Sciatic nerve (tissue), 2 donors: ENCODE results near the gene NADK2. TPM values are rescaled to one million over a fixed set of nuclear protein-coding genes. Genes with fewer than 3 reads are reported as not detected.
"Not testable (repeated sequence)": the region's sequence is repeated elsewhere in the genome, so short reads cannot be mapped to it uniquely, and the experiment has no call there.

Source experiments
- ATAC-seq: fragments of 200-7000 bp; cut with Tn5 transposase; one replicate; pipeline ENCODE4 v1.9.1; 2020; ENCODE audit warnings: mild to moderate bottlenecking, moderate library complexity
- DNase-seq: peaks from one replicate; pipeline ENCODE4 v3.0.0-alpha.2; 2020; ENCODE audit warnings: low spot score
- intact Hi-C: fragments of 100-400 bp; cut with DNase I; formaldehyde crosslinking; loops from one replicate; pipeline ENCODE4 v1.14.2; 2022
- total RNA-seq: library from RNA; stranded (reverse); fragmentation: NEBNext Ultra II Directional; extraction: Animal tissue kit (Norgen Biotek cat#: 25700); gene quantifications from one replicate; pipeline ENCODE4 v1.2.1, GENCODE V29; 2021
- donor health status: DM: no; HTN: no; CAD: no.
- donor health status: DM: no; HTN: no; CAD: no.

NADK2 gene
- total RNA-seq, 1 donor from 2014 or later = 39.9 TPM

DNA sequence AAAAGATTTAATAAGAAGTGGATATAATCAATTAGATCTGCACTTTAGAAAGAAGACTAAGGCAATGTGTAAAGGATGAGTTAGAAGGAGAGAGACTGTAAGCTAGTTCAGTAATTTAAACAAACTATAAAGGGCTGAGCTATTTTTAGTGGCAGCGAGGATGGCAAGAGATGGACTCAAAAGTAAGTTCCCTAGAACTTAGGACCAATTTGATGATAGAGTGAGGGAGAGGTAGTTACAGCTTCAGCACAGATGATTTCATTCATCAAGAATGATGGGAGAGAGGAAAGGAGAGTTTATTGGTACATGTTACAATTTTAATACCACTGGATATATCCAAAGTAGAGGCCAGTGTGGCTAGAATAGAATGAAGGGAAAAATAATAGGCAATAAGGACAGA is 19.1 kb downstream of the NADK2 start:
- DNase-seq (no peak), ATAC-seq (no peak)

DNA sequence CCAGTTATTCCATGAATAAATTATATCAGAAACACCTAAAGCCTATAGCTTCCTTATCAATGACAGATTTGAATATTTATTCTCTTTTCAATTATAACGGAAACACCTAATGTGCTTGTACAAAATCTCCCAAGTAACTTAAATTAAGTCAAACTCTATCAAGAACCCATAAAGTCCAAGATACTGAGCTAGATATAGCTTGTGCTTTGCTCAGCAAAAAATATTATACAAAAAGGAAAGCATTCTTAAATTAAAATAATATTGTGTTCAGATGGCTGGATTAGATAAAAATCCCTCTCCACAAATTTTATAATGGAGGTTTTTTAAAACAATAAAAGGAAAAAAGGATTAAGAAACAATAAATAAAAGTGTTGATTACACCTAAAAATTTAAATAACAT is 23.7 kb downstream of the NADK2 start:
- ATAC-seq = no peak
- intact Hi-C loops = no loop called here
- DNase-seq = no peak

More for the DNA sequence above, 19.1 kb downstream of the NADK2 start:
- intact Hi-C loops = no loop called here

DNA sequence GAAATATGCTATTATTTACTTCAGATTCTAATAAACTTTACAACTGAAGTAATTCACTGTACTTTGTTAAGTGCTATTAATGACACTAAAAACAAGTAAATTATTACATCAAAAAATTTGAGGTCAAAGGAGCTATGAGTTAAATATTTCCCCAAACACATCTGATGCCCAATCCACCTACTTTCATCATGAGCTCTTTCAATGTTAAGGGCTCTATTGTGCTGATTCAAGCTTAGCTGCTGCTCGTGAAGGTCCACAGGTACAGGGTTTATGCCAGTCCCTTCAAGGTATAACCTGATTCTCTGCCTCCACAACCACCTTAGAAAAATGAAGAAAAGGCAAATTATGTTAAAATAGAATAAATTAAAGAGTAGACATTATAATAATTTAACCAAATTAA is 24.2 kb downstream of the NADK2 start:
- DNase-seq (no peak), ATAC-seq (no peak)
- intact Hi-C loops = no loop called here

DNA sequence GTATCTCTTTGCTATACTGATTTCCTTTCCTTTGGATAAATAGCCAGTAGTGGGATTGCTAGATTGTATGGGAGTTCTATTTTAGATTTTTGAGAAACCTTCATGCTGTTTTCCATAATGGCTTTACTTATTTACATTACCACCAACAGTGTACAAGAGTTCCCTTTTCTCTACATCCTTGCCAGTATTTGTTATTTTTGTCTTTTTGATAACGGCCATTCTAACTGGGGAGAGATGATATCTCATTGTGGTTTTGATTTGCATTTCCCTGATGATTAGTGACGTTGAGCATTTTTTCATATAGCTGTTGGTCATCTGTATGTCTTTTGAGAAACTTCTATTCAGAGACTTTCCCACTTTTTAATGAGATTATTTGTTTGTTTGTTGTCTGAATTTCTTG is 25.8 kb downstream of the NADK2 start:
- DNase-seq = no peak
- no peak for ATAC-seq
- intact Hi-C loops = no loop called here

DNA sequence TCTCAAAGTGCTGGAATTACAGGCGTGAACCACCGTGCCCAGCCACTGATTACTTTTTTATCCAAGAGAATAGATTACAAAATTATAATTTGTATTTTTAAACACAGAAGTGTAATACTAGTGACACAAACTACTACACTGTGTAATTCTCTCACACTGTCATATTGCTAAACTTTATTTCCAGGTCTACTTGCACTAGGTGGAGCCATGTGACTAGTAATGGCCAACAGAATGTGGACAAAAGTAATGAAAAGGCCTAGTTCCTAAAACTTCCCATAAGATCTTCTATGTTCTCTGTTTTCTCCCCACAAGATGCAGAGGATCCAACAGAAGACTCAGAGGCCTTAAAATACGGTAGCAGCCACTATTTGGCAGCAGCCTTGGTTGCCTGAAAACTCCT is 27.3 kb downstream of the NADK2 start:
- DNase-seq = no peak
- ATAC-seq = no peak
- intact Hi-C loops = no loop called here

- no peak for ATAC-seq
- intact Hi-C loops = no loop called here
- no peak for DNase-seq
These were observed 32.1 kb downstream of the NADK2 start for GRCh38 chr5:36209664-36210063.

DNA sequence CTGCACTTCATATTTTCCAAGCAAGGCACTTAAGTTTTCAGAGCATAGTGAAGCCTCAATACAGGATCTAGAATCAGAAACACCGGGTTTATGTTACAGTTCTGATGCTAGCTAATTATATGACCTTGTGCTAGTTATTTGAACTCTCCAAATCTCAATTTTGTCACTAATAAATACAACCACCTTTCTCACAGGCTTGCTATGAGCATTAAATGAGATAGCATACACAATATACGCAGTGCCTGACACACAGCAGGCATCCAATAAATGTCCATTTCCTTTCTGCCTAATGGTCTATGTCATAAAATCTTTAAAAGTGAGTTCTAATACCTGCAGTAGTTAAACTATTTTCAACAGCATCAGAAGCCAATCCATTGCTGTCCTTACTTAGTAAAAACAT is 32.9 kb downstream of the NADK2 start:
- intact Hi-C loops = no loop called here
- no peak for ATAC-seq

DNA sequence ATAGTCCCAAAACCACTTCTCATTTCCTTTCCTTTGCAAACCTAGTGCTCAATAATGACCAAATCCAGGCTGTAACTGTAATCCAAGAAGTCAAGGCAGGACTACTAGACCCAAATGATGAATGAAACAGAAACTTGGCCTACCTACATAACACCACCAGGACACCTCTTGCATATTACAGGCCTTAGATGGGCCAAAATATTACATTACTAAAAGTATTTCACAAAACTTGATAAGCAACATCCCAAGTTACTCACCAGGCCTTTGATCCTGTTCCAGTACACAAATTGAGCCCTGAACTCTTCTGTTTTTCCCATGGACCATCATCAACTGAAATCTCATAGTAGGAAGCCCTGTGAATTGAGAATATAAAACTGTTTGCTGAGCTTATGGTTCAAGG is 34.8 kb downstream of the NADK2 start:
- DNase-seq = no peak
- intact Hi-C loops = no loop called here
- no peak for ATAC-seq

More for the DNA sequence above, 32.9 kb downstream of the NADK2 start:
- no peak for DNase-seq

DNA sequence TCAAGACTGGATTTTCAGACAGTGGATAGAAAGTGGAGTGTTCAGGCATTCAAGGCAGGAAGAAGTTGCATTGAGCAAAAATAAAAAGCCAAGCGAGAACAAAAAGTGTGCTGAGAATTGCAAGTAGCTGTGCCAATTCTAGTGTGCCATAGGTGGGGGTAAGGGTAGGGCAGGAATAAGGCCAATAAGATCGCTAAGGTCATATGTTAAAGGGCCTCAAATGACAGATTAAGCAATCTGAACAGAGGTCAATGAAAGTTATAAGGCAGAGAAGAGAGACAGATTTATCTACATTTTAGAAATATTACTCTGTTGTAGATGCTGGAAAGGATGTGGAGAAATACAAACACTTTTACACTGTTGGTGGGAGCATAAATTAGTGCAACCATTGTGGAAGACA is 36.4 kb downstream of the NADK2 start:
- ATAC-seq (no peak), DNase-seq (no peak)
- intact Hi-C loops = no loop called here

GRCh38 chr5:36202521-36202961 is 39.2 kb downstream of the NADK2 start:
- ATAC-seq = no peak
- no peak for DNase-seq
- intact Hi-C loops = no loop called here

DNA sequence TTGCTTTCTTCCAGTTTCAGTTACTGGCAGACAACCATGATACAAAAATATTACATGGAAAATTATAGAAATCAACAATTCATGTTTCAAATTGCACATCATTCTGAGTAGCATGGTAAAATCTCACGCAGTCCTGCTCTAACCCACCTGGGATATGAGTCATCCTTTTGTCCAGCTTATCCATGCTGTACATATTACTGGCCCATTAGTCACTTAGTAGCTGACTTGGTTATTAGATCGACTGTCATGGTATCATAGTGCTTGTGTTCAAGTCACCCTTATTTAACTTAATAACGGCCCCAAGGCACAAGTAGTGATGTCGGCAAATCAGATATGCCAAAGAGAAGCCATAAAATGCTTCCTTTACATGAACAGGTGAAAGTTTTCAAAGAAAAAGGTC is 41.2 kb downstream of the NADK2 start:
- DNase-seq (no peak), ATAC-seq (no peak)
- intact Hi-C loops = no loop called here

- DNase-seq = no peak
- intact Hi-C loops = no loop called here
- no peak for ATAC-seq
These were observed 42.1 kb downstream of the NADK2 start for GRCh38 chr5:36199620-36200019.

DNA sequence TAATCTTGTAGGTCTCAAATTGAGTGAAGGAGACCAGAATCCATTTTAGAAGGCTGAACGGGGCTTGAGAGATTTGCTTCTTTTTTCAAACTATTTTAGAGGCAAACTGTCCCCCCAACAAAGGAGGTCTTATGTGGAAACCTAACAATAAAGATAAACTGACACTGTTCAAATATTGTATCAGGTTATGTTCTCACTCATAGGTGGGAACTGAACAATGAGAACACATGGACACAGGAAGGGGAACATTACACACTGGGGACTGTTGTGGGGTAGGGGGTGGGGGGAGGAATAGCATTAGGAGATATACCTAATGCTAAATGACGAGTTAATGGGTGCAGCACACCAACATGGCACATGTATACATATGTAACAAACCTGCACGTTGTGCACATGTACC is 42.9 kb downstream of the NADK2 start:
- intact Hi-C loops, ATAC-seq, DNase-seq: not testable (repeated sequence)

DNA sequence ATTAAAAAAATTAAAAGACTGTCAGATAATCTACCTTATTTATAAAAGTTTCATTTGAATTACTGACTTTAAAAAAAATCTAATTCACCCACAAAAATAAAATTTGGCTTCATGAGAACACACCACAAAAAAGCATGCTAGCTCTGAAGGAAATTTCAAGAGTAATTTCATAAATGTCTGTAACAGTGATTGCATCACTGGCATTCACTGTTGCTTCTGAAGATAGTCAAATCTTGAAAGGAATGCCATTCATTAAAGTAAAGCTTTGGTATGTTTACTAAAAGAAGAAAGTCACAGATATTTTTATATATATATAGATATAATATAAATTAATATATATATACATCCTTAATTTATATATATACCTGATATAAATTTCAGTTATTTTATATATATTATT is 43.4 kb downstream of the NADK2 start:
- DNase-seq (no peak), ATAC-seq (no peak)
- intact Hi-C loops = no loop called here

DNA sequence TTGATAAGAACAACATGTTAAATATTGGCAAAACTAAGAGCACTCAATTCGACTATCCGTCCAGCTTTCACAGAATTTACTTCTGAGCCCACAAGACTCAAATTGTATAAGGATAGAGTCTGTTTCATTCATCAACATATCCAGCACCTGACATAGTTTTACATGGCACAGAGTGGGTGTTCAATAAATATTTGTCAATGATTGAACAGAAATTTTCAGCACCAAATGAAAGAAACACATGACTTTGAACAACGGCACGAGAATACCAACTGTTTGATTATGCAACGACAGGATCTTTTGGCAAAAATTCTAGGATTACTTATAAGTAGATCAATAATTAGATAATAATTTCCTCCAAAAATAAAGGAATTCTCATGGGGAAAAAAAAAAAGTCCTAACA is 48.0 kb downstream of the NADK2 start:
- ATAC-seq (no peak), DNase-seq (no peak)
- intact Hi-C loops = no loop called here

DNA sequence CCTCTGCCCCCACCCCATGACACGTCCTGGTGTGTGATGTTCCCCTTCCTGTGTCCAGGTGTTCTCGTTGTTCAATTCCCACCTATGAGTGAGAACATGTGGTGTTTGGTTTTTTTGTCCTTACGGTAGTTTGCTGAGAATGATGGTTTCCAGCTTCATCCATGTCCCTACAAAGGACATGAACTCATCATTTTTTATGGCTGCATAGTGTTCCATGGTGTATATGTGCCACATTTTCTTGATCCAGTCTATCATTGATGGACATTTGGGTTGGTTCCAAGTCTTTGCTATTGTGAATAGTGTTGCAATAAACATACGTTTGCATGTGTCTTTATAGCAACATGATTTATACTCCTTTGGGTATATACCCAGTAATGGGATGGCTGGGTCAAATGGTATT is 57.3 kb downstream of the NADK2 start:
- intact Hi-C loops, DNase-seq, ATAC-seq: not testable (repeated sequence)

DNA sequence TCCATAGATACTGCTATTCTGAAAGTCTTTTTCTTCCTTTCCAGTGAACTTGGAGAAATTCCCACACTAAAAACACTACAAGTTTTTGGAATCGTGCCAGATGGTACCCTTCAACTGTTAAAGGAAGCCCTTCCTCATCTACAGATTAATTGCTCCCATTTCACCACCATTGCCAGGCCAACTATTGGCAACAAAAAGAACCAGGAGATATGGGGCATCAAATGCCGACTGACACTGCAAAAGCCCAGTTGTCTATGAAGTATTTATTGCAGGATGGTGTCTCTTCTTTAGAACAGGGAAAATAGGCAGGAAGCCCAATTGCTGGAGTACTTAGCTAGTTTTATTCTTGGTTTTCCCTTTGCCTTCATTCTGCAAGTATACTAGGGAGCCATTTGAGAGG is 60.0 kb downstream of the NADK2 start:
- no peak for DNase-seq
- intact Hi-C loops = no loop called here

DNA sequence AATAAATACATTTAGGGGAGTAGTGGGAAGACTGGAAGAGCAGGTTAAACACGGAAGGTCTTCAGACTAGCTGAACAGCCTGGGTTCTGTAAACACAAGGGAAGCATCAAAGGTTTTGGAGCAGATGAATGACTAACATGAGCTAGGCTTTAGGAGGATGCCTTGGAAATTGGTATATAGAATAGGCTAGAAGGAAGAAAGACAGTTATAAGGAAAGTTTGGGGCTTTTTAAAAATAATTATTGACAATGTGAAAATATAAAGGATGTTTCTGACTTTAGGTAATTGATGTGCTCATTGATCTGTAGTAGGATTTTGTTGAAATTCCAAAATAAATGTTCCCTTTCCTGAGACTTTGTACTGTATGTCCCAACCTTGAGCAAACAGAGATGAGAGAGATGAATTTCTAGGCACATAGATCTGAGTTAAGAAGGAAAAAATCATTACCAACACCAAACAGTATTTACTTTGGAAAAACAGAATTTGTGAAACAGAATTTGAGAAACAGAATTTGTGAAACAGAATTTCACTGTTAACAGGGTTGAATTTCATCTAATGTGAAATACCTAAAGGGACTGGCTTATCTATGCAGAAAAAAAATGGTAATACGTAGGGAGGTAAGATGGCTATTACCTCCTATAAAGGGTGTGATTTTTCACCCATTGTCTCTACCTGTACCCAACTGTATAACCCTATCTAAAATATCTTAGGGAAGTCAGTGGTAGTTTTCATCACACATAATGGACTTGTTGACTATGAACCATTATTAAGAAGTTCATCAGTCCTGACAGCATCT is 61.0 kb downstream of the NADK2 start:
- intact Hi-C loops = no loop called here
- DNase-seq = no peak
- no peak for ATAC-seq

More for the DNA sequence above, 60.0 kb downstream of the NADK2 start:
- no peak for ATAC-seq

DNA sequence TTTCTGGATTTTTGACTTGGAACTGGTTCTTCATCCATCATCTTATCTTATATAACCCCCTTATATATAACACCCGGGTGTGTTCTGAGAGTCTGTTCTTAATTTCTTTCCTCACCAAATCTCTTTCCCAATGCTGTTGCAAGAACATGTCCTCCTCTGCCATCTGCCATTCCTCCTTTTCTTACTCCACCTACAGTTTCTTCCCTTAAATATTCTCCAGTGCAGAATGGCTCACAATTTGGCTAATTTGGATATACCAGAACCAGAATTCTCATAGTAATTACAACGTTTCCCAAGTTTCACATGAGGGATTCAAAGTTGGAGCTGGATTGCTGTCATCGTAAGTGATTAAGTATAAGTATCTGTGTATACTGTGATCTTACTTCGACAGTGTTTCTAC is 61.8 kb downstream of the NADK2 start:
- DNase-seq = no peak
- intact Hi-C loops = no loop called here
- ATAC-seq = no peak

DNA sequence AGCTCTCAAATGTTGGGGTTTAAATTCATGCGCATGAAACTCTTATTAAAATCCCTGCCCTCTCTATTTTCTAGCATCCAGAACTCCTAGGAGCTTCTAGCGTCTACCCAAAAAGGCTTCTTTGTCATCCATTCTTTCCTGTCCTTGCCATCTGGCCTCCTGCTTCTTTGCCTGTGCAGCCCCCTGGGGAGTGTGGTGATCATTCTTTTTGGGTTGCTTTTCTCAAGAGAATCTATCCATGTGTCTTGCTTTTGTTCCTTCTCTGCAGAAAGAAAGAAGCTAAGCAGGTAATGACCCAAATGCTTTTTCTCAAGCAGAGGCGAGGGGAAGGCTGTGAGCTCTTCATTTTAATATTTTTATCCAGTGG is 63.2 kb downstream of the NADK2 start:
- intact Hi-C loops = no loop called here
- DNase-seq (no peak), ATAC-seq (no peak)
